Karpas-422 (cell line): ENCODE results near the gene SETX. TPM values are rescaled to one million over a fixed set of nuclear protein-coding genes. Genes with fewer than 3 reads are reported as not detected.

Source experiments
- DNase-seq: peaks from one replicate; pipeline ENCODE4 v3.0.0-alpha.2; 2015
- H2AFZ ChIP-seq: fragments of 200-600 bp; sonication (generic); 2 replicates; pipeline ENCODE4 v1.6.1; 2014; ENCODE audit warnings: antibody characterized with exemption, low read length, mixed read lengths
- H3K27ac ChIP-seq: fragments of 200-600 bp; sonication (generic); 2 replicates; pipeline ENCODE4 v1.5.1; 2014; ENCODE audit warnings: mild to moderate bottlenecking, low read length, moderate library complexity
- H3K27me3 ChIP-seq: fragments of 200-600 bp; sonication (generic); 2 replicates; pipeline ENCODE4 v1.6.1; 2014; ENCODE audit warnings: low read length, mixed read lengths
- H3K36me3 ChIP-seq: fragments of 200-600 bp; sonication (generic); 2 replicates; pipeline ENCODE4 v1.6.1; 2014; ENCODE audit warnings: low read length, mixed read lengths; ENCODE audit not compliant: insufficient read depth
- H3K4me1 ChIP-seq: fragments of 200-600 bp; sonication (generic); 2 replicates; pipeline ENCODE4 v1.6.1; 2014; ENCODE audit warnings: mild to moderate bottlenecking, low read length, mixed read lengths
- H3K4me2 ChIP-seq: fragments of 200-600 bp; sonication (generic); 2 replicates; pipeline ENCODE4 v1.6.1; 2014; ENCODE audit warnings: low read length, low read depth, mild to moderate bottlenecking; ENCODE audit not compliant: poor library complexity, severe bottlenecking
- H3K4me3 ChIP-seq: fragments of 200-600 bp; sonication (generic); 2 replicates; pipeline ENCODE4 v1.5.1; 2014; ENCODE audit warnings: mild to moderate bottlenecking, antibody characterized with exemption, low read length, mixed read lengths
- H3K79me2 ChIP-seq: fragments of 200-600 bp; sonication (generic); 2 replicates; pipeline ENCODE4 v1.6.1; 2014; ENCODE audit warnings: mild to moderate bottlenecking, low read length, mixed read lengths
- H3K9ac ChIP-seq: fragments of 200-600 bp; sonication (generic); 2 replicates; pipeline ENCODE4 v1.6.0; 2014; ENCODE audit warnings: low read length
- H3K9me2 ChIP-seq: fragments of 200-600 bp; sonication (generic), shearing (Covaris generic); replicated peaks from 2 replicates; pipeline ENCODE4 v1.6.0; 2014; ENCODE audit warnings: mild to moderate bottlenecking, low read length, moderate library complexity; ENCODE audit not compliant: insufficient read depth
- H3K9me3 ChIP-seq: fragments of 300-700, 200-600 bp; sonication (generic); 2 replicates; pipeline ENCODE4 v1.6.1; 2014; ENCODE audit warnings: low read length, mixed read lengths
- H4K20me1 ChIP-seq: fragments of 200-600 bp; sonication (generic); 2 replicates; pipeline ENCODE4 v1.6.1; 2014; ENCODE audit warnings: mild to moderate bottlenecking, antibody characterized with exemption, low read length, low read depth; ENCODE audit not compliant: insufficient read depth
- total RNA-seq: library from RNA; depleted of rRNA; stranded (reverse); fragments of >200 nt; shearing (Covaris generic); gene quantifications from 2 replicates; pipeline ENCODE4 v1.2.3, GENCODE V29; 2014; ENCODE audit warnings: low replicate concordance; rRNA removed

SETX gene
- total RNA-seq, 1 experiment from 2014 or later, result 56.0 TPM

DNA sequence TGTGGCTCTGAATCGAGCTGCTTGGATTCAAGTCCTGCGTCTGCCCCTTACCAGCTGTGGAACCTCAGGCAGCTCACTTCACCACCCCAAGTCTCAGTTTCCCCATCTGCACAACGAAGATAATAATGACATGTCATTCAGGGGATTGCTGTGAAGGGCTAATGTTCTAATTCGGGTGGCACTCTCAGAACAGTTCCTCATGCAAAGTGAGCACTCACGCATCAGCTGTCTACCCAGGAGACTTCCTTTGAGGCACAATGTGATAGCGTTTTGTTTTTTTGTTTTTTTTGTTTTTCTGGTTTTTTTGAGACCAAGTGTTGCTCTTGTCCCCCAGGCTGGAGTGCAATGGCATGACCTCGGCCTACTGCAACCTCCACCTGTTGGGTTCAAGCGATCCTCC is 136.6 kb downstream of the SETX start:
- Histone ChIP-seq H3K79me2 (no peaks in the 10 kb centered on the region), H3K27ac (no peak overlapping the region), H4K20me1 (no peaks in the 10 kb centered on the region), H3K4me3 (no peak overlapping the region), H3K9me3 (no peaks in the 10 kb centered on the region), H3K9ac (no peak overlapping the region), H3K27me3 (no peaks in the 10 kb centered on the region), H3K36me3 (no peaks in the 10 kb centered on the region), H3K9me2 (no peaks in the 10 kb centered on the region), H2AFZ (no peak overlapping the region), H3K4me2 (no peak overlapping the region), H3K4me1 (peaks cover 4% of the 10 kb centered on the region)
- peak; percentile 55 for DNase-seq

DNA sequence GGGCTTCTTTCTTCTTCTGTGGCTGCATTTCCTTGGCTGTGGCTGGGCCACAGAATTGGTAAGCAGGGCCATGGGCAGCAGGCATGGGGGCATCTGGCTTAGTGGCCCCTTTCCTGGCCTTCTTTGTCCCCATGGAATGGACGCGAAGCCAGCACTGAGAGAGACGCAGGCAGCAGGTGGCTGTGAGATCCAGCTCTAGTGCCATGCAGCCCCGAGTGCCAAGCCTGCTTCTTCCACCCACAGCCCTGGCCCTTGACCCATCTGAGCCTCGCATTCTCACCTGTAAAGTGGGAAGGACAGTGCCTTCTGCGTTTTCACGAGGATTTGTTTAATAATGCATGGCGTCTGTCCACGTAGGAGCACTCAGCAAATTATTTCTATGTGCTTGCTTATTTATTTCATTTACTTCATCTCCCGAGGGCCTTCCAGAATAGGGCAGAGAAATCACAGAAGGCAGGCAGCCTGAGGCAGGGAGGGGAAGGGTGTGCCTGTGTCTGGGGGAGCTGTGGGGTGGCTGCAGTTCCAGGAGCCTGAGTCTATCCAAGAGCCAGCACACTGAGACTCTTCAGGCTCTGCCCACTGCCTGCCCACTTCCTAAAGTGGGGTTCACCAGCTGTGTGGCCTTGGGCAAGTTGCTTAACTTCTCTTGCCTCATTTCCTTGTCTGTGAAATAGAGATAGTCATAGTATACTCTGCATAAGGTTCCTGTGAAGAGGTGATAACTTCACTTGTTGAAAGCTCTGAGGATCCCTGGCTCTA is 137.7 kb downstream of the SETX start:
- no peak for DNase-seq
- Histone ChIP-seq H3K36me3 (no peaks in the 10 kb centered on the region), H3K4me3 (no peak overlapping the region), H3K27me3 (no peaks in the 10 kb centered on the region), H2AFZ (no peak overlapping the region), H3K4me1 (peaks cover 4% of the 10 kb centered on the region), H3K9ac (no peak overlapping the region), H3K9me2 (no peaks in the 10 kb centered on the region), H3K4me2 (no peak overlapping the region), H3K27ac (no peak overlapping the region), H3K79me2 (no peaks in the 10 kb centered on the region), H4K20me1 (no peaks in the 10 kb centered on the region), H3K9me3 (no peaks in the 10 kb centered on the region)

DNA sequence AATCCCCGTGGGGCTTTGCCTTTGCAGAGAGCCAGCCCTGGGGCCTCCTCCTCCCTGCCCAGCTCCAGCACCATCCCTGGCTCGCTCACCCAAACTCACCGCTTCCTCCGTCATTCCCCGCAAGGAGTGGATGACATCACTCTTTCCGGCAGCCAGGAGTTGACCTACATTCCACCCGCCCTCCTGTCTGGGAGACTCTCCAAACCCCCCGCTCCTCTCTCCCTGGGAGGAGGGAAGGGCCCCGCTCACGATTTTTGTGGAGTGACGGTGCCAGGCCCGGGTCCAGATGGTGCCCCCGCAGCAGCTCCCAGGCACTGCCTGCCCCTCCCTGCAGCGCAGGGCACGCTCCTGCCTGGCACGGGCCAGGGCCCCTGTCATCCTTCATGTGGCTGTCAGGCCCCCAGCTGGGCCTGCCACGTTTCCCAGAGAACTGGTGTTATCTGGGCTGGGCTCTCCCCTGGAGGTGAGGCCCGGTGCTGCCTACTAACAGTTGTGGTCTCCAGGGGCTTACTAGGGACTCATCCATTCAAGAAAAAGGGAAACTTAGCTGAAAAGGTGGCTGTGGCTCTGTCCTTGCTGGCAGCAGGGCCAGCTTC is 140.7 kb downstream of the SETX start:
- Histone ChIP-seq H3K36me3 (no peaks in the 10 kb centered on the region), H3K4me3 (no peak overlapping the region), H3K4me1 (peaks cover 4% of the 10 kb centered on the region), H3K27ac (no peak overlapping the region), H4K20me1 (no peaks in the 10 kb centered on the region), H3K79me2 (no peaks in the 10 kb centered on the region), H3K9me3 (no peaks in the 10 kb centered on the region), H3K9me2 (no peaks in the 10 kb centered on the region), H3K27me3 (no peaks in the 10 kb centered on the region), H2AFZ (no peak overlapping the region), H3K4me2 (no peak overlapping the region), H3K9ac (no peak overlapping the region)
- no peak for DNase-seq

DNA sequence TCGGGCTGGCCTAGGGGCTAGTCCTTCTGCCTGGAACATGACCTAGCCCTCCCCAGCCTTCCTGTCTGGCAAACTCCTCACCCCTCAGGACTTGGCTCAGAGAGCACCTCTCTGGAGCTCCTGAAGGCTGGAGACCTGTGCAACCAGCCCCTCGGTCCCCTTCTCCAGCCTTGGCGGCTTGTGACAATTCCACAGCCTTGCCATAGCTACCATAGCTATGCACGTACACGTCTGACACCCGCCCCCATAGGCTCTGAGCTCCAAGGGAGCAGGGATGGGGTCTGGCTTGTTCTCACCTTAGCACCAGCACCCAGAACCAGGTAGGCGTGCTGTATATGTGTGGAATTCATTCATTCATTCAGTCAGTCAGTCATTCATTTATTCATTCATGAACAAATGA is 143.2 kb downstream of the SETX start:
- no peak overlapping the region for H3K4me2 ChIP-seq
- no peaks in the 10 kb centered on the region for H3K79me2 ChIP-seq
- H3K27ac ChIP-seq, result no peak overlapping the region
- no peak for DNase-seq
- H3K4me1 ChIP-seq, result no peaks in the 10 kb centered on the region
- H3K27me3 ChIP-seq, result no peaks in the 10 kb centered on the region
- no peaks in the 10 kb centered on the region for H3K36me3 ChIP-seq
- H3K9me3 ChIP-seq, result no peaks in the 10 kb centered on the region
- H2AFZ ChIP-seq, result no peak overlapping the region
- no peaks in the 10 kb centered on the region for H4K20me1 ChIP-seq
- H3K9ac ChIP-seq, result no peak overlapping the region
- H3K9me2 ChIP-seq, result no peaks in the 10 kb centered on the region
- H3K4me3 ChIP-seq, result no peak overlapping the region

Other genes with a start within 250 kb of the SETX start
- 0.40 and 2.5 TPM in 2 replicates for gene NTNG2, start 192.9 kb downstream of the SETX start, total RNA-seq
- gene TTF1, start 51.9 kb upstream of the SETX start, total RNA-seq, result 7.0 and 10.2 TPM in 2 replicates
- gene CFAP77, start 55.2 kb upstream of the SETX start, total RNA-seq, result not detected in 2 replicates
- not detected in 2 replicates for gene BARHL1, start 227.6 kb upstream of the SETX start, total RNA-seq